Ishikawa (cell line): Measurements from ENCODE around the gene SEMG2.

Experiments used
- CEBPB ChIP-seq: IDR thresholded peaks from 2 replicates; pipeline ENCODE4 v1.6.1; 2012
- CREB1 ChIP-seq: IDR thresholded peaks from 2 replicates; pipeline ENCODE4 v1.6.1; 2012; ENCODE audit warnings: low read depth
- EGR1 ChIP-seq: IDR thresholded peaks from 2 replicates; pipeline ENCODE4 v1.6.1; 2012
- EP300 ChIP-seq: IDR thresholded peaks from 2 replicates; pipeline ENCODE4 v1.6.1; 2012; ENCODE audit warnings: borderline replicate concordance
- FOXM1 ChIP-seq: IDR thresholded peaks from 2 replicates; pipeline ENCODE4 v1.6.1; 2012; ENCODE audit warnings: low read depth, borderline replicate concordance
- NFIC ChIP-seq: IDR thresholded peaks from 2 replicates; pipeline ENCODE4 v1.6.1; 2012
- RAD21 ChIP-seq: IDR thresholded peaks from 2 replicates; pipeline ENCODE4 v1.6.1; 2012; ENCODE audit warnings: low read depth
- TAF1 ChIP-seq: IDR thresholded peaks from 2 replicates; pipeline ENCODE4 v1.6.1; 2012; ENCODE audit warnings: low read depth, mild to moderate bottlenecking
- TCF12 ChIP-seq: IDR thresholded peaks from 2 replicates; pipeline ENCODE4 v1.6.1; 2012; ENCODE audit warnings: low read depth
- TEAD4 ChIP-seq: IDR thresholded peaks from 2 replicates; pipeline ENCODE4 v1.6.1; 2012
- YY1 ChIP-seq: IDR thresholded peaks from 2 replicates; pipeline ENCODE4 v1.6.1; 2012; ENCODE audit warnings: low read depth
- ZBTB7A ChIP-seq: IDR thresholded peaks from 2 replicates; pipeline ENCODE4 v1.6.1; 2012; ENCODE audit warnings: low read depth
- TF ChIP-seq, protein P1 (sequence below): IDR thresholded peaks from 2 replicates; pipeline ENCODE4 v1.6.1; 2012
- TF ChIP-seq, protein P2 (sequence below): IDR thresholded peaks from 2 replicates; pipeline ENCODE4 v1.6.1; 2012
- TF ChIP-seq, protein P3 (sequence below): IDR thresholded peaks from 2 replicates; pipeline ENCODE4 v1.6.1; 2012; ENCODE audit warnings: low read depth, mild to moderate bottlenecking

The SEMG2 gene

DNA sequence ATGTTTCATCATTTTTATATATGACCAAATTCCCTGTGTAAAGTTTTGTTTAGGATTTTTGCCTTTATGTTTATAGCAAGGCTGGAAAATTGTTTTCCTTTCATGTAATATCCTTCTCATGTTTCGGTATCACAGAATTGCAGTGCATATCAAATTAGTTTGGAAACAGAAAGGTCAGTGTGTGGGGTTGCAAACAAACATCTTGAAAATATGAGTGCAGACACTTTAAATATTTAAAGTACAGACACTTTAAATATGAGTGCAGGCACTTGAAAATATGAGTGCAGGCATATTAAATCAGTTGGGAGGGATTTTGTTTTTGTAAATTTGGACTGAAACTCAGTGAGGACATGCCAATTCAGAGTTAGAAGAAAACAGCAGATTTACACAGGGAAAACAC, 26.7 kb downstream of the SEMG2 start:
- no peak for TF ChIP-seq YY1
- no peak for TF ChIP-seq CEBPB
- TF ChIP-seq, protein P1, sequence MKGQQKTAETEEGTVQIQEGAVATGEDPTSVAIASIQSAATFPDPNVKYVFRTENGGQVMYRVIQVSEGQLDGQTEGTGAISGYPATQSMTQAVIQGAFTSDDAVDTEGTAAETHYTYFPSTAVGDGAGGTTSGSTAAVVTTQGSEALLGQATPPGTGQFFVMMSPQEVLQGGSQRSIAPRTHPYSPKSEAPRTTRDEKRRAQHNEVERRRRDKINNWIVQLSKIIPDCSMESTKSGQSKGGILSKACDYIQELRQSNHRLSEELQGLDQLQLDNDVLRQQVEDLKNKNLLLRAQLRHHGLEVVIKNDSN: no peak
- TF ChIP-seq, protein P2, sequence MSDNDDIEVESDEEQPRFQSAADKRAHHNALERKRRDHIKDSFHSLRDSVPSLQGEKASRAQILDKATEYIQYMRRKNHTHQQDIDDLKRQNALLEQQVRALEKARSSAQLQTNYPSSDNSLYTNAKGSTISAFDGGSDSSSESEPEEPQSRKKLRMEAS: no peak
- TF ChIP-seq CREB1: no peak
- no peak for TF ChIP-seq EP300
- no peak for TF ChIP-seq TEAD4
- no peak for TF ChIP-seq TAF1
- TF ChIP-seq FOXM1: no peak
- no peak for TF ChIP-seq TCF12
- no peak for TF ChIP-seq ZBTB7A
- no peak for TF ChIP-seq NFIC
- TF ChIP-seq EGR1: no peak
- TF ChIP-seq RAD21: no peak

DNA sequence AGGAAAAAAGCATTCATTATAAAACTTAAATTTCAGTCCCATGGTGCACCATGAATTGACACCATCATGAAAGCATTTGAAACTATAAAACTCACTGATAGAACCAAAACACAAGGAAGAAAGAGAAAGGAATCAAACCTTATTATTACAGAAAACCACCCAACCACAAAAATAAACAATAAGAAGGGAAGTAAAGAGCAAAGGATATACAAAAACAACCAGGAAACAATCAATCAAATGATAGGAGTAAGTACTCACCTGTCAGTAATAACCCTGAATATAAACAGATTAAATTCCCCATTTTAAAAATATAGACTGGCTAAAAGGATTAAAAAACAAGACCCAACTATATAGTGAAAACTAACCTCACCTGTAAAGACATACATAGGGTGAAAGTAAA, 27.4 kb downstream of the SEMG2 start:
- no peak for TF ChIP-seq FOXM1
- TF ChIP-seq, protein P1: no peak
- no peak for TF ChIP-seq TAF1
- no peak for TF ChIP-seq TCF12
- no peak for TF ChIP-seq YY1
- TF ChIP-seq, protein P2: no peak
- no peak for TF ChIP-seq ZBTB7A
- no peak for TF ChIP-seq EGR1
- TF ChIP-seq TEAD4: no peak
- TF ChIP-seq, protein P3, sequence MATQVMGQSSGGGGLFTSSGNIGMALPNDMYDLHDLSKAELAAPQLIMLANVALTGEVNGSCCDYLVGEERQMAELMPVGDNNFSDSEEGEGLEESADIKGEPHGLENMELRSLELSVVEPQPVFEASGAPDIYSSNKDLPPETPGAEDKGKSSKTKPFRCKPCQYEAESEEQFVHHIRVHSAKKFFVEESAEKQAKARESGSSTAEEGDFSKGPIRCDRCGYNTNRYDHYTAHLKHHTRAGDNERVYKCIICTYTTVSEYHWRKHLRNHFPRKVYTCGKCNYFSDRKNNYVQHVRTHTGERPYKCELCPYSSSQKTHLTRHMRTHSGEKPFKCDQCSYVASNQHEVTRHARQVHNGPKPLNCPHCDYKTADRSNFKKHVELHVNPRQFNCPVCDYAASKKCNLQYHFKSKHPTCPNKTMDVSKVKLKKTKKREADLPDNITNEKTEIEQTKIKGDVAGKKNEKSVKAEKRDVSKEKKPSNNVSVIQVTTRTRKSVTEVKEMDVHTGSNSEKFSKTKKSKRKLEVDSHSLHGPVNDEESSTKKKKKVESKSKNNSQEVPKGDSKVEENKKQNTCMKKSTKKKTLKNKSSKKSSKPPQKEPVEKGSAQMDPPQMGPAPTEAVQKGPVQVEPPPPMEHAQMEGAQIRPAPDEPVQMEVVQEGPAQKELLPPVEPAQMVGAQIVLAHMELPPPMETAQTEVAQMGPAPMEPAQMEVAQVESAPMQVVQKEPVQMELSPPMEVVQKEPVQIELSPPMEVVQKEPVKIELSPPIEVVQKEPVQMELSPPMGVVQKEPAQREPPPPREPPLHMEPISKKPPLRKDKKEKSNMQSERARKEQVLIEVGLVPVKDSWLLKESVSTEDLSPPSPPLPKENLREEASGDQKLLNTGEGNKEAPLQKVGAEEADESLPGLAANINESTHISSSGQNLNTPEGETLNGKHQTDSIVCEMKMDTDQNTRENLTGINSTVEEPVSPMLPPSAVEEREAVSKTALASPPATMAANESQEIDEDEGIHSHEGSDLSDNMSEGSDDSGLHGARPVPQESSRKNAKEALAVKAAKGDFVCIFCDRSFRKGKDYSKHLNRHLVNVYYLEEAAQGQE: no peak
- TF ChIP-seq NFIC: no peak
- TF ChIP-seq EP300: no peak
- TF ChIP-seq CREB1: no peak
- no peak for TF ChIP-seq RAD21
- TF ChIP-seq CEBPB: no peak

DNA sequence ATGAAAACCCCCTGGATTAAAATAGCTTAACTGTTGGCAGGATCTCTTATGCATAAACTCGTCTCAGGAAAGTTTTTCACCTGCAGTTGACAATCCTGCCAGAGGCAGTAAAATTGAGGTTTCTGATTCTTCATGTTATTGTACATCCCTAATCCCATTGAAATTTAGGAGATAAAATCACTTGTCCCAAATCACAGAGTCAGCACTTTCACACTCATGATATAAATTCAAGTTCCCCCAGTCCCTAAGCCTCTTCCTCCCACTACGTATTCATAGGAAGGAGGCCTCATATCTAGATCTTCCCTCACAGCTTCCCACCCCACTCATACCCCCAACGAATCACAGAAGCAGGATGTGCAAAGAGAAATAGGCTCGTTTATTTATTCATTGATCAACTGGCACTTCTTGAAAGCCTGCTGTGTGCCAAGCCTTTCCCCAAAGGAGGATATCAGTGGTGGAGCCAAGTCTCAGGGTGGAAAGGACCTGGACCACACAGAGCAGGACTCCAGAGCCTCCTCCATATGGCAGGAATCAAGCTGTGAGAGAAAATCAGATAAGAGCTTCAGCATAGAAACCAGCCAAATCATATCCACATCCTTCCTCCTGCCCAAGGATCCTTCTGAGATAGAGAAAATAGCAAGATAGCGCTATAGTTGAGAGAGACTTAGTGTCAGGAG, 30.8 kb downstream of the SEMG2 start:
- TF ChIP-seq EP300 (no peak), ZBTB7A (no peak), CREB1 (no peak), CEBPB (no peak), EGR1 (no peak), TCF12 (no peak), FOXM1 (no peak)
- TF ChIP-seq, protein P3: no peak
- TF ChIP-seq, protein P2: no peak
- TF ChIP-seq, protein P1: no peak

DNA sequence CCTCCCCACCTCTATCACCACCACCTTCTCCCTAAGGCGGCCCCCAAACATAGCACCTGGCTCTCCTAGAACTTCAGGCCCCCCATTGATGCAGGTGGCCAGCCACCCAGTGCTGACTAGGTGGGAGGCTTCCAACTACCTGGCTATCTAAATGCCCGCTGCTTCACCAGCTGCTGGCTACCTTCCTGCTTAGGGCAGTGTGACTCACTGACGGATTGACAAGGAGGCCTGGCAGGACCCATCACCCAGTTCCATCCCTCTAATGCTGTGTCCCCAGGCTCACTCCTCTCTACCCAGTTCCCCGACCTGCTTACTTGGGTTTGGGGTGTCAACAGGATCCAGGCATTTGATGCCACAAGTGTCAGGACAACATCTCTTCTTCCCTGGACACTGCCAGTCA, 32.1 kb downstream of the SEMG2 start:
- no peak for TF ChIP-seq NFIC
- no peak for TF ChIP-seq RAD21
- no peak for TF ChIP-seq EP300
- TF ChIP-seq, protein P3: no peak
- TF ChIP-seq YY1: no peak
- TF ChIP-seq CREB1: no peak
- no peak for TF ChIP-seq EGR1
- TF ChIP-seq CEBPB: no peak
- TF ChIP-seq, protein P1: no peak
